ENCODE measurements around the gene CFAP99. TPM values are rescaled to one million over a fixed set of nuclear protein-coding genes. Genes with fewer than 3 reads are reported as not detected.
"Not testable (repeated sequence)": the region's sequence is repeated elsewhere in the genome, so short reads cannot be mapped to it uniquely, and the experiment has no call there.

CFAP99 gene
- total RNA-seq, 2 donors from 2014 or later = not detected

DNA sequence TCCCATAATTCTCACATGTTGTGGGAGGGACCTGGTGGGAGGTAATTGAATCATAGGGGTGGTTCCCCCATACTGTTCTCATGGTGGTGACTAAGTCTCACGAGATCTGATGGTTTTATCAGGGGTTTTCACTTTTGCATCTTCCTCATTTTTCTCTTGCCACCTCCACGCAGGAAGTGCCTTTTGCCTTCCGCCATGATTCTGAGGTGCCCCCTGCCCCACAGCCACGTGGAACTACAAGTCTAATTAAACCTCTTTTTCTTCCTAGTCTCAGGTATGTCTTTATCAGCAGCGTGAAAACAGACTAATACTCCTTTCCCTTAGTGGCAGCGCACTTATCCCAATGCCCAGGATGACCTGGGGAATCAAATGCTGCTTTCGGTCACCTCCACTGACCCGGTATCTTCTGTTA, 35.5 kb upstream of the CFAP99 start:
- not testable (repeated sequence) for H3K27me3 Mint-ChIP-seq (ENCODE audit: insufficient read depth); H3K27me3 ChIP-seq (ENCODE audit: control insufficient read depth, insufficient read depth, low read length, poor library complexity, severe bottlenecking); H3K27ac Mint-ChIP-seq; DNase-seq; H3K9ac ChIP-seq (ENCODE audit: extremely low read depth, low read length, poor library complexity, severe bottlenecking); H3K4me3 ChIP-seq (ENCODE audit: low read length); H3K4me3 Mint-ChIP-seq; H3K27ac ChIP-seq (ENCODE audit: low read depth, low read length); H3K9me3 ChIP-seq (ENCODE audit: control insufficient read depth, low read length); H3K4me1 ChIP-seq (ENCODE audit: control insufficient read depth, insufficient read depth, low read length); H3K4me1 Mint-ChIP-seq; H3K36me3 Mint-ChIP-seq (ENCODE audit: low read depth); H3K36me3 ChIP-seq (ENCODE audit: control insufficient read depth, insufficient read depth, low read length)
- WGBS, 2 experiments (ENCODE audit: insufficient coverage in 1 of 2, insufficient read length in 1 of 2) = 92 to 96% methylated on average over 8 of the region's 8 CpGs
- H3K9me3 Mint-ChIP-seq = peaks cover 12% of the 10 kb centered on the region

- no peaks in the 10 kb centered on the region for H3K4me1 ChIP-seq (ENCODE audit: control insufficient read depth, insufficient read depth, low read length)
- H3K27me3 ChIP-seq (ENCODE audit: control insufficient read depth, insufficient read depth, low read length, poor library complexity, severe bottlenecking) = no peaks in the 10 kb centered on the region
- DNase-seq = no peak
- no peak overlapping the region for H3K27ac ChIP-seq (ENCODE audit: low read depth, low read length)
- H3K4me3 Mint-ChIP-seq = no peak overlapping the region
- H3K27me3 Mint-ChIP-seq (ENCODE audit: insufficient read depth) = no peaks in the 10 kb centered on the region
- no peak for TF ChIP-seq CTCF (conservative IDR thresholded peaks at IDR 0.05)
- peaks cover 14% of the 10 kb centered on the region for H3K4me1 Mint-ChIP-seq
- H3K9me3 Mint-ChIP-seq = peaks cover 12% of the 10 kb centered on the region
- H3K36me3 Mint-ChIP-seq (ENCODE audit: low read depth) = no peaks in the 10 kb centered on the region
- no peaks in the 10 kb centered on the region for H3K9me3 ChIP-seq (ENCODE audit: control insufficient read depth, low read length)
- H3K36me3 ChIP-seq (ENCODE audit: control insufficient read depth, insufficient read depth, low read length) = no peaks in the 10 kb centered on the region
- 88 to 89% methylated on average over 4 to 5 of the region's 5 CpGs for WGBS, 2 experiments (ENCODE audit: insufficient coverage in 1 of 2, insufficient read length in 1 of 2)
- H3K4me3 ChIP-seq (ENCODE audit: low read length) = no peak overlapping the region
- H3K9ac ChIP-seq (ENCODE audit: extremely low read depth, low read length, poor library complexity, severe bottlenecking) = no peak overlapping the region
- H3K27ac Mint-ChIP-seq = no peak overlapping the region
These were observed 35.0 kb upstream of the CFAP99 start for GRCh38 chr4:2383760-2384159.

- H3K9ac ChIP-seq (ENCODE audit: extremely low read depth, low read length, poor library complexity, severe bottlenecking) = no peak overlapping the region
- H3K27me3 ChIP-seq (ENCODE audit: control insufficient read depth, insufficient read depth, low read length, poor library complexity, severe bottlenecking) = no peaks in the 10 kb centered on the region
- WGBS, 2 experiments (ENCODE audit: insufficient coverage in 1 of 2, insufficient read length in 1 of 2) = 79 to 86% methylated on average over 4 to 6 of the region's 6 CpGs
- Mint-ChIP-seq H3K4me1 (peaks cover 17% of the 10 kb centered on the region), H3K9me3 (peaks cover 12% of the 10 kb centered on the region), H3K4me3 (no peak overlapping the region), H3K27me3 (ENCODE audit: insufficient read depth) (no peaks in the 10 kb centered on the region), H3K27ac (no peak overlapping the region), H3K36me3 (ENCODE audit: low read depth) (no peaks in the 10 kb centered on the region)
- no peak overlapping the region for H3K4me3 ChIP-seq (ENCODE audit: low read length)
- no peaks in the 10 kb centered on the region for H3K36me3 ChIP-seq (ENCODE audit: control insufficient read depth, insufficient read depth, low read length)
- peak; percentile 57 for TF ChIP-seq CTCF (conservative IDR thresholded peaks at IDR 0.05)
- H3K4me1 ChIP-seq (ENCODE audit: control insufficient read depth, insufficient read depth, low read length) = no peaks in the 10 kb centered on the region
- DNase-seq = no peak
- no peaks in the 10 kb centered on the region for H3K9me3 ChIP-seq (ENCODE audit: control insufficient read depth, low read length)
- no peak overlapping the region for H3K27ac ChIP-seq (ENCODE audit: low read depth, low read length)
These were observed 34.5 kb upstream of the CFAP99 start for GRCh38 chr4:2384245-2384644.

GRCh38 chr4:2385516-2385915, 33.2 kb upstream of the CFAP99 start:
- H3K9me3 Mint-ChIP-seq = peaks cover 7% of the 10 kb centered on the region
- Histone ChIP-seq H3K27ac (ENCODE audit: low read depth, low read length) (no peak overlapping the region), H3K9me3 (ENCODE audit: control insufficient read depth, low read length) (no peaks in the 10 kb centered on the region), H3K4me3 (ENCODE audit: low read length) (no peak overlapping the region), H3K4me1 (ENCODE audit: control insufficient read depth, insufficient read depth, low read length) (no peaks in the 10 kb centered on the region), H3K27me3 (ENCODE audit: control insufficient read depth, insufficient read depth, low read length, poor library complexity, severe bottlenecking) (no peaks in the 10 kb centered on the region), H3K36me3 (ENCODE audit: control insufficient read depth, insufficient read depth, low read length) (no peaks in the 10 kb centered on the region), H3K9ac (ENCODE audit: extremely low read depth, low read length, poor library complexity, severe bottlenecking) (no peak overlapping the region)
- DNase-seq = no peak
- H3K36me3 Mint-ChIP-seq (ENCODE audit: low read depth) = no peaks in the 10 kb centered on the region
- 89 to 90% methylated on average over 6 to 8 of the region's 8 CpGs for WGBS, 2 experiments (ENCODE audit: insufficient coverage in 1 of 2, insufficient read length in 1 of 2)
- no peak for TF ChIP-seq CTCF (conservative IDR thresholded peaks at IDR 0.05)
- peaks cover 24% of the 10 kb centered on the region for H3K4me1 Mint-ChIP-seq
- H3K4me3 Mint-ChIP-seq = no peak overlapping the region
- H3K27ac Mint-ChIP-seq = no peak overlapping the region
- H3K27me3 Mint-ChIP-seq (ENCODE audit: insufficient read depth) = no peaks in the 10 kb centered on the region
